NCI-H345 (cell line): Measurements from ENCODE around the gene BPI.
"Not testable (repeated sequence)": the region's sequence is repeated elsewhere in the genome, so short reads cannot be mapped to it uniquely, and the experiment has no call there.

ENCODE experiments used
- DNase-seq: peaks from one replicate; lab custom pipeline; 2025; lab: John Stamatoyannopoulos, UW

Gene BPI

DNA sequence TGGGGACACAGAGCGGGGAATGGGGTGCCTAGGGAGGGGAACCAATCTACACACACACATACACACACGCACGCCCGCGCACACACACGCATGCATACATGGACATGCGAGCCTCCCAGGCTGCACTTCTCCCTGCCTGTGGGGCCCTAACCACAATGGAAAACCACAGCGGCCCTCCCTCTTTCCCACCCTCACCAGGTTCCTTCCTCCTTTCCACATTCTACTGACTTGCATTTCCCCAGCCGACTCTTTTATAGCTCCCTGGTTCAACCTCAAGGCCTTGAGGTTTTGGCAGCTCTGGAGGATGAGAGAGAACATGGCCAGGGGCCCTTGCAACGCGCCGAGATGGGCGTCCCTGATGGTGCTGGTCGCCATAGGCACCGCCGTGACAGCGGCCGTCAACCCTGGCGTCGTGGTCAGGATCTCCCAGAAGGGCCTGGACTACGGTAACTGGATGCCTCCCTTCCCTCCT lies at the start of gene BPI:
Gene BPI, plus strand, starts transcription at position 249 of the 472 bp plus-strand sequence. Its CDS starts 68 bp downstream, at position 317.
- DNase-seq: no peak

DNA sequence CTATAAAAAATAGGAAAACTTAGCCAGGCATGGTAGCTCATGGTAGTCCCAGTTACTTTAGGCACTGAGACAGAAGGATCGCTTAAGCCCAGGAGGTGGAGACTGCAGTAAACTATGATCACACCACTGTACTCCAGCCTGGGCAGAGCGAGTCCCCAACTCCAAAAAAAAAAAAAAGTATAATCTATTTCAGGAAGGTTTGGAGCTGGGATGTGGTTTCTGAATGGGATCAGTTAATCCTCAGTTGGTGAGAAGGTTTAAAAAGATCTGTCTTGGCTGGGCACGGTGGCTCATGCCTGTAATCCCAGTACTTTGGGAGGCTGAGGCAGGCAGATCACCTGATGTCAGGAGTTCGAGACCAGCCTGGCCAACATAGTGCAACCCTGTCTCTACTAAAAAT lies 49.3 kb upstream of the BPI start:
- DNase-seq: not testable (repeated sequence)

DNA sequence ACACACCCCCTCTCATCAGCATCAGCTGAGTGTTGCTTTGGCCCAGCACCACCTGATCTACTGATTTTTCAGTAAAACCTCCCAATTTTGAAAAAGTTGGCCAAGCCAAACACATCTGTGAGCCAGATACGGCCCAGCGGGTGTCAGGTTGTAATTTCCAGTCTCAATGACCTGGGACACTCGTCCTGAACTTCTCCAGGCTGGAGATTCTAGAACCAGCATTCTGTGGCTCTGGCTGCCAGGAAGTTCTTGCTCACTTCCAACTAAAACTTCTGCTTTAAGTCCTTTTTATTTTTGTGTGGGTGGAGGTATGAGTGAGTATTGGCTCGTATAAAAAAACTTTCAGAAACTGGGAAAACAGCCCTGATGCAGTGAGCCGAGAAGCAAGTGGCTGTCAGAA lies 48.6 kb upstream of the BPI start:
- DNase-seq: no peak

DNA sequence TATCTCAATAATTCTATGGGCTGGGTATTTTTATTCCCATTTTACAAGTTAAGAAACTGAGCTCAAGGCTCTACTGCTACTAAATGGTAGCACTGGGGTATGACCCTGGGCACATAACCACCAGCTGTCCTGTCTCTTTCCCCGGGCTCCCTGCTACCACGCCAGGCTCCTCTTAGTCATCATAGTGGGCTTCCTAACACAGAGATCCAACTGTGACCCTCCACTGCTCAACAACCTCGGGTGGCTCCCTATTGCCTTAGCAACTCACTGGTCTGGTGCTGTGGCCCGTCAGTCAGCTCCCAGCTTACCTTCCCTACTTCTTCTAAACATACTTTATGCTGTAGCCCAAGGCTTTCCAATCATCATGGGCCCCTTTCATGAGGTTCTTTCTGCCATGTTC lies 47.9 kb upstream of the BPI start:
- no peak for DNase-seq

DNA sequence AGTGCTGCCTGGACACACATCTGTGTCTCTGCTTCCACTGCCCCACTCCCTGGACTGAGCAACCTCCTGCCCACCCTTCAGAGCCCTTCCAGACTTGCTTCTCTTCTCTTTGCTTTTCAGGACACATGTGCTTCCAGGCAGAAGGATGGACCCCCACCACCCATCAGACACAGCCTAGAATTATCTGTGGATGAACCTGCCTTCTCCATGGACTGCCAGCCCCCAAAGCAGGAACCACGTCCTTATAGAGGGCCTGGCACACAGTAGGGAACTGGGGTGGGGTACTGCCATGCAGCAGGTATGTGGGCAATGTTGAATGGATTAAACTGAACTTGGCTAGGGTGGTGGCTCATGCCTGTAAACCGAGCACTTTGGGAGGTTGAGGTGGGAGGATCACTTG lies 47.0 kb upstream of the BPI start:
- DNase-seq: no peak

DNA sequence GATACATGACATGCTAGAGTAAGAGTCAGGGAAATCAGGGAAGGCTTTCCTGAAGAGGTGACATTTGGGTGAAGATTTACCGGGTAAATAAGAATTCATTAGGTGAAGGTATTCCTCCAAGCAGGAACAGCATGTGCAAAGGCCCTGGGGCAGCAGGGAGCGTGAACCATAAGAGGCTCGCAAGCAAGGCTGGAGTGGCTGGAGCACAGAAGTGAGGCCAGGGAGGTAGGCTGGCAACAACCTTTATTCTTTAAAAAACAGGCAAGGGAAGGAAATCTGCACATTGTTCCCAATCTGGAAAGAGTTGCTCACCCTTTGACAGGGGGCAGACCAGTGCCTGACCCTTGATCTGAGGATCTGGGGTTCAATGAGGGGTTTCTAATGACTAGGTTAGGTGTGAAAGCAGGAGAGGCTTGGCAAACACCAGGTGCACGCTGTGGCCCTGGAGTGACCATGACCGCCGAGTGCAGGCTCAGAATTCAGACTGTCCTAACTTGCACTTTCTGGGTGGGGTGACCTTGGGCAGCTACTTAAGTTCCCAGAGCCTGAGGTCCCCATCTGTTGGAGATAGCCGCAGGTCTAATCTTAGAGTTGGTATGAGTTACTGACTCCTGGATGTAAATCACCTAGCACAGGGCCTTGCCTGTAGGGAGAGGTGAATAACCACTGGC lies 45.3 kb upstream of the BPI start:
- no peak for DNase-seq

DNA sequence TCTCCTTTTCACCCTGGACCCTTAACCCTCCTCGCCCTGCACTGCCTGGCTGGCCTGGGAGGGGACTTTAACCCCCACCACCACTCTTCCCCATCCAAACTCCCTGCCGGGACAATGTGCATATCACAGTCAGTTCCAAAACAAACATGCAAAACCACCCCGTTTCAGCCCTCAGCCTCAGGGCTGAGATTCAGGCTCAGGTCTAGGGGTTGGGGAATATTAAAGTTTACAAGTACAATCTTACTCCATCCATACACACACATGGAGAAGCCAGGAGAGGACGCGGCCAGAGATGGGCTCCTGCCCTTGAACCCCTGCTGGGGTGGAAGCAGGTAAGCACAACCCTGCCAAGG lies 44.0 kb upstream of the BPI start:
- DNase-seq: no peak

DNA sequence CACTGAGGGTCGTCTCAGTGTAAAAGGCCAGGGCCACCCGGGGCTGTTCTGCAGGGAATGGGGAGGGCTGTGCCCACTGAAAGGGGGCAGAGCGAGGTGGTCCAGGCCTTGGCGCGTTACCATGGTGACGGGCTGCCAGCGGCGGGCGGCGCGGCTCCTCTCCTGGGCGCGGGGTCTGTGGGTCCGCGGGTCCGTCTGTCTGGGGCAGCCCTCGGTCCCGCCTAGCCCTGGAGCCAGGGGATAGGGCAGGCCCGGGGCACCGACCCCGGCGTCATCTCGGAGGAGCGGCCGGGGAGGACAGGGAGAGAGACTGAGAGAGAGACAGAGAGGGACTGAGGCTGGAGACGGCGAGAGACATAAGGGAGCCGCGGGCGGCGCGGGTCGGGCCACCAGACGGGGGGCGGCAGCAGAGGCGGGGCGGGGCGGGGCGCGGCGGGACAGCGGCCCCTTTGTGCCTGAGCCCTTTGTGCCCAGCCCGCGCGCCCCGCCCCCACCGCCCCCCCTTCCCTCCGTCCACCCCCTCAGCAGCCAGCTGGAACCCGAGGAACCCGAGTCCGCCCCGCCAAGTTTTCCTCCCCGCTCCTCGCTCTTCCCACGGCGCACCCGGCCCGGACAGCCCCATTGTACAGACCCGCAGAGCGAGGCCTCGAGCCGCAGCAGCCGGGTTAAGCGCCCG lies 43.4 kb upstream of the BPI start, which contains the start of gene KIAA1755:
Gene KIAA1755, minus strand, starts transcription at position 358 of the 676 bp plus-strand sequence. Its CDS starts 235 bp downstream, at position 123.
- DNase-seq: no peak

DNA sequence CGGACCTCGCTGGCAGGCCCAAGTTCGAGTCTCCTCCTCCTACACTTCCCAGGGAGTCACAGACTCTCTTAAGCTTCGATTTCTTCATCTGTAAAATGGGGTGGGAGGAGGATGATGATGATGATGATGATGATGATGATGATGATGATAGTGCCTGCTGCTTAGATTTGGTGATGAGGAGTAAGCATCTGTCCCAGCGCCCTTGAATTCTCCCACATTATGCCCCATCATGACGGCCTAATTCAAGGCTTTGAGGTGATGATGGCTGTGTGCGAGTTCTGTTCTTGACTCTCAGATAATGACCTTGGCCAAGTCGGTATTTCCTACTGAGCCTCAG lies 42.9 kb upstream of the BPI start:
- DNase-seq: no peak

DNA sequence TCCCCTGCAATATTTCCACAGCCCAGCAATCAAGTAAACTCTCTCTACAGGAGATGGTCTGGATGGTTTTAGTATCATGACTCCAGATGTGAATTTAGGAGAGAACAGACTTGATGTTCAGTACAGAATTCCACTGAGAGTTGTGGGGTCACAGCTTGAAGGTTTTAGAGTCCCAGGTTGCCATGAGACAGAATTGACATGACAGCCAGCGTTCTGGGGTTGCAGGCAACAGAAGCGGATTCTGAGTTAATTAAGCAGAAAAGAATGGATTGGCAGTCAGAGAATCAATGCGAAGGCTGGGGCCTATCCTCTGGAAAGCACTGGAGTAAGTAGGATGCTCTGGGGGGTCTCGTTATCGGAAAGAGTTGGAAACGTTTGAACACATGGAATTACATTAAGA lies 41.0 kb upstream of the BPI start:
- DNase-seq: no peak

DNA sequence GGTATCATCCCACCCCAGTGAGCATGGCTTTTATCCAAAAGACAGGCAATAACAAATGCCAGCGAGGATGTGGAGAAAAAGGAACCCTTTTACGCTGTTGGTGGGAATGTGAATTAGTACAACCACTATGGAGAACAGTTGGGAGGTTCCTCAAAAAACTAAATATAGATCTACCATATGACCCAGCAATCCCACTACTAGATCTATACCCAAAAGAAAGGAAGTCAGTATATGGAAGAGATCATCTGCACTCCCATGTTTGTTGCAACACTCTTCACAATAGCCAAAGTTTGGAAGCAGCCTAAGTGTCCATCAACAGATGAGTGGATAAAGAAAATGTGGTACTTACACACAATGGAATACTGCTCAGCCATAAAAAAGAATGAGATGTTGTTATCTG lies 37.5 kb upstream of the BPI start:
- no peak for DNase-seq

DNA sequence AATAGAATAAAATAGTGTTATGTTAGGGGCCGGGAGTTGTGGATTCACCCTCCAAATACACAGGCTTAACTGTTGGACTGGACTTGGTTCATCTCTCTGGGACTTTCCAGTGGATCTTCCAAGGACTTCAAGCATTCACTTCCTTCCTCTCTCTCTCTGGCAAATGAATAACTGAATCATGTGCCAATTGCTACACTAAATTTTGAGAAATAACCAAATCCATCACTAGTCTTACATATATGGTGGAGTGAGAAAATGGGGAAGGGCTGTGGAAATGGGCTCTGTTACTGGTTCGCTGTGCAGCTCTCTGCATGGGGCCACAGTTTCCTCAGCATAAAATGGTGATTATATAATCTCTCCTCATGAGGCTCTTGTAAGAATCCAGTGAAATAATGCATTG lies 36.7 kb upstream of the BPI start:
- DNase-seq: no peak

DNA sequence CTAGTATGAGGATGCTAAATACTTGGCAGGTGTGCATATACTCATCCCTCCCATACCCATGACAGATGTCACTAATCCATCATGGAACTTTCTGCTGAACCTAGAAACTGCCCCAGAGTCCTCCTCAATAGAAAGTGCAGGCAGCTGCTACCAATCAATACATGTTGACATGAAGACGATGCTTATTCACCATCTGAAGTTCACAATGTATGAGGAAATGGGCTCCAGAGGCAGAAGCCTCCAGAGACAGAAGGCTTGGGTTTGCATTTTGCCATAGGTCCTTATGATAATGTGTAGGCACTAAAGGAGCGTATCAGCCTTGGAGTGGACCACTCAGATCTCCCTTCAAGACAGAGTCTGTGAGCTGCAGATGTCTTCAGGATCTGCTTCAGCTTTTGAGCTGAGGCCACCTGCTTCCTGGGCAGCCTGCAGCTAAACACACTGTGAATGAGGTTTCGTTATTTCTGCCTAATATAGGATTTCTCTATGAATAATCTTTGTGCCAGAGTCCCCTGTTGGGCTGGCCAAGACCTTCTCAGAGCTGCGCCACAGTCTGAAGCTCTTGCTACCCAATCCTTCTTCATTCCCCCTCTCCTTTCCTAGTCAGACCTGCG lies 35.9 kb upstream of the BPI start:
- DNase-seq: no peak

DNA sequence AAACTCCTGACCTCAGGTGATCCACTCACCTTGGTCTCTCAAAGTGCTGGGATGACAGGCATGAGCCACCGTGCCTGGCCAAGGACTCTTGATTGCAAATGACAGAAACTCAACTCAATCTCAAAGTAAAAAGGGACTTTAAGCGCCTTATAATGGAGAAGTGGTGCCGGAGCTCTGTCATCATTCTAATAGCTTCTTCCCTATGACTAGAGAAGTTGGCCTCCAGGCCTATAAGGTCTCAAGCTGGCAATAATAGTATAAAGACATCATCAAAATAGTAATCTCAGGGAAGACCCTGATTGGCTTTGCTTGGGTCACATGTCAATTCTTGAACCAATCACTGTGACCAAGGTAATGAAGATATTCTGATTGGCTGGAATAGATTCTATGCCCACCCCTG lies 34.9 kb upstream of the BPI start:
- DNase-seq: no peak

DNA sequence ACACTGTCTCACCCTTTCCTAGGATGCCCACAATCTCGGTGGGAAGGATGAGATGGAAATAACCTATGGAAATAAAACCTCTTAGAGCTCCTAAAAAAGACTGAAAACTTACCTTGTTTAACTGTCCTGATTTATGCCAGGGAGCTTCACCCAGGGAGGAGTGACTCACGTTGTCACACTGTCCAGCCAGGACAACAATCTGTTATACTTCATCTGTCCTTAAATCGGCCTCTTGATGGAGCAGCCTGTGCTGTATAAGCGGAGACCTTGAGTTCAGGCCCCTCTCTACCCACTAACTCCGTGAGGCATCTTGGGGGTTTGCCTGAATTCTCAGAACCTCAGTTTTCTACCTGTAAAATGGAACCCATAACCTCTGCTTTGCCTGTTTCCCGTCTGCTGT lies 34.2 kb upstream of the BPI start:
- DNase-seq: no peak

DNA sequence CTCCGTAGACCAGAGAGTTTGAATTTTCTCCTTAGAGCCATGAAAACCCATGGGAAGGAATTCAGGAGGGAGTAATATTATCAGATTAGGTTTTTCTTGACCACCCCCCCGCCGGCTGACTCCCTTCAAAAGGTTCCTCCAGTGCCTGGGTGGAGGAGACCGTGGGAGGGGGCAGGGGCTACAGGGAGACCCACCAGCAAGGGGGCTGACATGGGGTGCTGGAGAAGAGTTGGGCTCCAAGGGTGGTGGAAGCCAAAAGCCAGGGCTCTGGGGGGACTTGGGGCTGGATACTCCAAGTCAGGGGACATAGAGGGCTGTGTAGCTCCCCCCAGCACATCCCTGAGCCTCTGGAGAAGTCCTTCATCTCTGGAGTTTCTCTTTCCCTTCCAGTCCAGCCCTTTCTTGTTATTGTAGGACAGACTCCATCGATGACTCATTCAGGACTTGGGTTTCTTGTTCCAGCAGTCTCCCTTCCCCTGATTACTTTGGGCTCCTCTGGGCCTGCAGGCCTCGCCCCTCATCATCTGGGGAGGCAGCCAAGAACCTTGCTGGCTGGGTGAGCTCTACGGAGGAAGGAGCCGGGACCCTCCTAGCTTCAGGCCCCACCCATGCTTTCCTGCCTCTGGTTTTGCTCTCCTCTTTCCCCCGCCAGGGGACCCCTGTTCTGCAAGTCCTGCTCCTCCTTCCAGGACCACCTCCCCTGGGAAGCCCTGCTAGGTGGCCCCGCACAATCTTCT lies 32.9 kb upstream of the BPI start:
- DNase-seq: no peak

DNA sequence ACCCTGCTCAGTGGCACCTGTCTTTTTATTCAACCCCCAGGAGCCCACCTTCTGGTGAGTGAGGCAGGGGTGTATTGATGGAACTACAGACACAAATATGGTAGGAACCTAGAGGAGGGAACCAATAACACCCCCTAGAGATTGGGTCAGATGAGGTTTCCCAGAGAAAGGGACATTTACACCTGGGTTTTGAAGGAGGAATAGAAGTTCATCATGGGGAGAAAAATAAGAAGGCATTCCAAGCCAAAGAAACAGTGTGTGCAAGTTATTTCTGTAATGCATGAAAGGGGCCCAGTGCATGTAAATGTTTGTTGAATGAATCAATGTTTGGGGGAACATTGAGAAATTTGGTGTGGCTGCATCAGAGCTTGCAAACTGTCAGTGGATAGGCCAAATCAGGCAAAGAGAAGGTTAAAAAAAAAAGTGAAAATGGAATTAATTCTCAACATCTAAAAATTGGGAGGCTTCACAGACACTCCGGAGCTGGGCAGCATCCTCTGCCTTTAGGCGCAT lies 32.3 kb upstream of the BPI start:
- no peak for DNase-seq

DNA sequence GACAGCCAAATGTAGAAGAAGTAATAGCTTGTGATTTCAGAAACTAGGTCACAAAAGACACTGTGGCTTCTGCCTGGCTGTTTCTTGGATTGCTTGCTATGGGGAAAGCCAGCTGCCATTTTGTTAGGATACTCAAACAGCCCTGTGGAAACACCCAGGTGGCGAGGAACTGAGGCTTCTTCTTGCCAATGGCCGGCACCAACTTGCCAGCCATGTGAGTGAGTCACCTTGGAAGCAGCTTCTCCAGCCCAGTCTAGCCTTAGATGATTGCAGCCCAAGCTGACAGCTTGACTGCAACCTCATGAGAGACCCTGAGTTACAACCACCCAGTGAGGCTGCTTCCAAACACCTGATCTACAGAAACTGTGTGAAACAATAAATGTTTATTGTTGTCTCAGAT lies 31.6 kb upstream of the BPI start:
- DNase-seq: no peak

DNA sequence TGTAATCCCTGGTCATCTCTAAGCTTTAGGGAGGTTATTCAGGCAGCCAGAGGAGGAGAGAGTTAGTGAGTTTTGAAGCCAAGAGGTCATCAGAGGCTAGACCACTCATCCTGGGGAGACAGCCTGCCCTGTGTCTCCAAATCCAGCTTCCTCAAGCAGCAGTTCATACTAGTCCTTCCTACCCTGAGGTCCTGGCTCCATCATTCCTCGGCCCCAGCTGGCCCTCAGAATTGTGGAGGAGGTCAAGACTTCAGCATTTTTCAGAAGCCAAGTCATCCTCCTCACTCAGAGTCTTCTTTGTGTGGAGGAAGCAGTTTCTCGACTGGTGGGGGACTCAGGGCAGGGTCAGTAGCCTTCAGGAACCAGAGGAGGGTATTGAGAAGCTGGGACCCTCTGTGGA lies 31.0 kb upstream of the BPI start:
- DNase-seq: no peak

DNA sequence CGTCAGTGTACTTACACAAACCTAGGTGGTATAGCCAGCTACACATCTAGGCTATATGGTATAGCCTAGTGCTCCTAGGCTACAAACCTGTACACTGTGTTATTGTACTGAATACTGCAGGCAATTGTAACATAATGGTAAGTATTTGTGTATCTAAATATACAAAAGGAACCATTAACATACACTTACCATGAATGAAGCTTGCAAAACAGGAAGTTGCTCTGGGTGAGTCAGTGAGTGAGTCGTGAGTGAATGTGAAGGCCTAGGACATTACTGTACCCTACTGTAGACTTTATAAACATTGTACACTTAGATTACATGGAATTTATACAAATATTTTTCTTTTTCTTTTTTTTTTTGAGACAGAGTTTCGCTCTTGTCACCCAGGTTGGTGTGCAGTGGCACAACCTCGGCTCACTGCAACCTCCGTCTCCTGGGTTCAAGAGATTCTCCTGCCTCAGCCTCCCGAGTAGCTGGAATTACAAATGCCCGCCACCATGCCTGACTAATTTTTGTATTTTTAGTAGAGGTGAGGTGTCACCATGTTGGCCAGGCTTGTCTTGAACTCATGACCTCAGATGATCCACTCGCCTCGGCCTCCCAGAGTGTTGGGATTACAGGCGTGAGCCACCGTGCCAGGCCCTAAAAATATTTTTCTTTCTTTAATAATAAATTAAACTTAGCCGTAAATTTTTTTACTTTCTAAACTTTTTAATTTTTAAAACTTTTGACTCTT lies 28.0 kb upstream of the BPI start:
- no peak for DNase-seq

DNA sequence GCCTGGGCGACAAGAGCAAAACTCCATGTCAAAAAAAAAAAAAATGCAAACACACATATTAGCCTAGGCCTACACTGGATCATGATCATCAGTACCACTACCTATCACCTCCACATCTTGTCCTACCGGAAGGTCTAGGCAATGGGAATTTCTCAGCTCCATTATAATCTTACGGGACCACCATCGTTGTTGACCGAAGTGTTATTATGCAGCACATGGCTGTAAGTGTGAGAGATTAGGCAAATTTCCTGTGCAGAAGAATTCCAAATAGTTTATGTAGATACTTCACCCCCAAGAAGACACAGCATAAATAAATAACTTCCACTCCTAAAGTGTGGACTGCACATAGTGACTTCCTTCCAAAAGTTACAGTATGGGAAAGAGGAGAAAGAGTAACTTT lies 26.7 kb upstream of the BPI start:
- DNase-seq: no peak

DNA sequence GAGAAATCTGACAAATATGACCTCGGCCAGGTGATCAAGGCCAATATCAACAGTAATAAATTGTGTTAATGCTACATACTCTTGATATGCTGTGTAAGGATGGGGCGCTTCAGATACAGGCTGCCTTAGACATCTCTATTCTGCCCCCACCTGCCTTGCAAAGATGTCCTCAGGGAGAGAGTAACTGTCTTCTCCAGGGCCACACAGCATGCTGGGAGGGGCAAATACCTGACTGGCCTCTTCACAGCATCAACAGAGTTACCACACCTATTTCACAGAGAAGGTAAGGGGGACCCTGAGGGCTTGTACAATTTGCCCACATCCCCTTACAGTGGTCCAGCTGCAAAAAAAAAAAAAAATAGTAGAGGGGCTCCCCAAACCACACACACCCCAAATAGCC lies 26.3 kb upstream of the BPI start:
- no peak for DNase-seq
